Stimulated activated CD8-positive, alpha-beta memory T cell treated with anti-CD3 and anti-CD28 coated beads, Interleukin-7, amount 100 ng/mL, for 1 hour (primary cell): ENCODE measurements around the gene URB1.
"Not testable (repeated sequence)": the region's sequence is repeated elsewhere in the genome, so short reads cannot be mapped to it uniquely, and the experiment has no call there.

Experiments
- DNase-seq, 2 donors: peaks; one replicate each; pipeline ENCODE4 v3.0.0-alpha.2; 2020; ENCODE audit warnings: low read depth in 2 of 2

Gene URB1

DNA sequence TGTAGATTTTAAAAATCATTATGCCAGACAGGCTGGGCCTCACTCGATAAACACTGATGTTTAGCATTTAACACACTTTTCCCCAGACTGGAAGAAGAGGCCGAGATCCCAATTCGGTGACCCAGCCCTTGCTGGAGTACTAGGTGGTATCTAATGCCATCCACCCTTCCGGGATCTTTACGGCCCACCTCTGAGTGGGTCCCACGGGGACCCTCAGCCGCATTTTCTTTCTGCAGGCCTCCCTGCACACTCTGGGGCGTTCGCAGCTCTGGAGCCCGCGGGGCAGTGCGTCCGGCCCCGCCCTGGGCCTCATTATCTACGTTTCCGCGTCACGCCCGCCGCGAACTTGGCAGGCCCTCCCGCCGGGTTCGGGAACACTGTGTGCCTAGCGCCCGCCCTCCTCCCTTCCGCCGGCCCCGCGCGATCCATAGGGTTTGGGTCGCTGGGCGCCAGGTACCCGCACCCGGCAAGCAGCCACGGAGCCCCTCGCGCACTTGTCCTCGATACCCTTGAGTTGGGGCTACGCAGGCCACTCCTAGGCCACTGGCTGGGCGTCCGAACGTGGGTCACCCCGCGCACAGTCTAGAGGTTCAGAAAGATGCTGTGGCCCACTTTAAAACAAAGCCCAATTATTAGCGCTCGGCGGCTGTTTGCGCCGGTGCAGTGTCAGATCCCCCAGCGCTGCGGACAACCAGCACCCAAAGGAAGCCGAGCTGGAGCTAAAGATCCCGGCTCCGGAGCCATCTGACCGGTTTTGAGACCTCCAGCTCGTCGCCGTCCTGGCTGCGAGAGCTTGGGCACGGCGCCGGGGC is 18.7 kb upstream of the URB1 start:
- no peak for DNase-seq

DNA sequence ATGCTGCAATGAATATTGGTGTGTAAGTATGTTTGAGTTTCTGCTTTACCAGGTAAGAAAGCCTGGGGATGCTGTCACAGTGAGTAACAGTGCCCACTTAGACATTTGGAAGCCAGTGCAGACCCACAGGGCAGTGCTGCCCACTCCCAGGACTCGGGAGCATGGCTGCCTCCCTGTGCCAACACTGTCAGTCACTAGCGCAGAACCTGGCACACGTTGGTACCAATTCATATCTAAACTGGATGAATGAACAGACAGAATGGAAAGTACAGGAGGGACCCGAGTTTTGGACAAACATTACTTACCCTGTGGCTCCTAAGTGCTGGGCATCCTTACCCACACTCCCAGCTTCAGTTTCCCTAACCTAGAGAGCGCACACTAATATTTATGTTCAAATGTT is 18.1 kb upstream of the URB1 start:
- no peak for DNase-seq

DNA sequence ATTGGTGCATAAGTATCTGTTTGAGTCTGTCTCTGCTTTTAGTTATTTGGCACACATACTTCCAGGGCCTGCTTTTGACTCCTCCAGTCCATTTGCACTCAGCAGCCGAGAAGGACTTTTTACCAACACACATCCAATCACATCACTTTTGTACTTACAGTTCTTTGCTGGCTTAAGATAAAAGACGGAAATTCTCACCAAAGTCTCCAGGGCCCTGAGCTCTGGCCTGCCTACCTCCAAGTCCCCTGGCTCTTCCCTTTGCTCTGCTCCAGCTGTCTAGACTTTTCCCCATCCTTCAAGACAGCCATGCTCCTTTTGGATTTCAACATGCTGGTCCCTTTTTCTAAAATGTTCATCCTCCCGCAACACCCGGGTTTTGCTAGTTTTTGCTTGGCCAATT is 17.5 kb upstream of the URB1 start:
- no peak for DNase-seq

DNA sequence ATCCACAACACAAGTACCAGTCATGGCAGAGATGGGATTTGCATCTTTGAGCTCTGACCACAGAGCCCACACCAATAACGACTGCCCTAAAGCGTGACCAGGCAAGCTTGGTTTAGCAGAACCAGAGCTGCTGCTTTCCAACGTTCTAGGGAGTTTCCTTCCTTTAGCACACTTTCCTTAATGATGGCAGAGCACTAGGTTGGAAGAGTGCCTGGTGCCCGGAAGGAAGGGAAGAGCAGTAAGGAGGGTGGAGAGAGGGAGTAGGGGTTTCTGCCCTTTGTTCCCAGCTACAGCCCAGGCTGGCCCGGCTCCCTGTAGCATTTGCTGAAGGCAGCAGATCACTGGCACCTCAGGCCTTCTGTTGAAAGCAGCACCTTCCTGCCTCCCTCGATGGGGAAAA is 13.6 kb upstream of the URB1 start:
- DNase-seq: no peak

DNA sequence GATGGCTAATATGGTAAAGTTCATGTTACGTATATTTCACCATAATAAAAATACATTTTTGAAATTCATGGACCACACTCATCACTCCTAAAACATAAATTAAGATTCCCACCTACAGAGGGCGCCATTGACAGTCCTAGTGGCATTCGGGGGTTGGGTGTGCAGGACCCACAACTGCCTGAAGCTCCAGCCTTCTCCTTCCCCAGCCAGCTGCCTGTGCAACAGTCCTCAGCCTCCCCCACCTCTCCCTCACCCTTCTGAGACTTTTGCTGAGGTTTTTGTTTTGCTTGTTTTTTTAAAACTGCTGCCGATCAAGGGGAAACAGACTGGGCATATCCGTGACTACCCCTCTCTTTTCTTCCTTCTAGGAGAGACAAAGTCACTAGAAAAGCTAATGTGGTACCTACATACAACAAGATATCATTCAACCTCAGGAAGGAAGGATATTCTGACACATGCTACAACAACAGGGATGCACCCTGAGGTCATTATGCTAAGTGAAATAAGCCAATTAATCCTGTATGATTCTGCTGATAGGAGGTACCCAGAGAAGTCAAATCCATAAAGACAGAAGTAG is 10.5 kb upstream of the URB1 start:
- no peak for DNase-seq

DNA sequence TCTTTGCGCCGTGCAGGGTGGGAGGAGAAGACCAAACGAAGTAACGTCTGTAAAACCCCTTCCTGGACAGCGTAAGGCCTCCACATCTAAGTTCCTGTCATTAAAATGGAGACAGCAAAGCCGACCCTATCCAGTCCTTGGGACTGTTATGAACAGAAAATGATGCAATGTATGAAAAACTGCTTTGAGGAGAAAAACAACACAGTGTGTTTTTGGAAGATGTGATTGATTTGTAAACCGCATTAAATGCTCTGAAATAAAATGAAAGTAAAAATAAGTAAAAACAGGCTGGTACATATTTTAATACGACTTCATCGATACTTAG is 827 bp upstream of the URB1 start:
- DNase-seq: no peak

DNA sequence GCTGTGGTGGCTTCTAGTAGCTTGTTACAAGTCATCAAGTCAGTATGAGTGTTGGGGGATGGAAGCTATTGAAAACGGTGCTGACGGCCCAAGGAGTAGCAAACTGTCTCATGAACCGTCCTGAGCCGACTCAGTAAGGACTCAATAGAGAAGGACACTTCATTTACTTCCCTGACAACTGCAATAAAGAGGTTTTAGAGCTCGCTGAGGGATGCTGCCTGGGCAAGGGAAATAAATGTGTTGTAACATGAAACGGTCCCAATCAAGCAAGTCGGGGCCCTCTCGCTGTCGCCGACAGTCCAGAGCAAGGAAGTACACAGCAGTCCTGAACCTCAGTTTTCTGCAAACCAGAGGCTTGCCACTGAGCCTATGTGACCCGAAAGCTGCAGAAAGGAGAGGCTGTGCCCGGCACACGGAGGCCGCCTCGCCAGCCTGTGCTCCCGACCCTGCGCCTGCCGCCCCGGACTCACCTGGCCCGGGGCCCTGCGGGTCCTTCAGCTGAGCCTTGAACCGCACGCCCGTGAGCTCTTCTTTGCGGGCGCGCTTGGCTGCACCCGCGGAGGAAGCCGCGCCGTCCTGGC is 423 bp downstream of the URB1 start:
- DNase-seq: no peak

DNA sequence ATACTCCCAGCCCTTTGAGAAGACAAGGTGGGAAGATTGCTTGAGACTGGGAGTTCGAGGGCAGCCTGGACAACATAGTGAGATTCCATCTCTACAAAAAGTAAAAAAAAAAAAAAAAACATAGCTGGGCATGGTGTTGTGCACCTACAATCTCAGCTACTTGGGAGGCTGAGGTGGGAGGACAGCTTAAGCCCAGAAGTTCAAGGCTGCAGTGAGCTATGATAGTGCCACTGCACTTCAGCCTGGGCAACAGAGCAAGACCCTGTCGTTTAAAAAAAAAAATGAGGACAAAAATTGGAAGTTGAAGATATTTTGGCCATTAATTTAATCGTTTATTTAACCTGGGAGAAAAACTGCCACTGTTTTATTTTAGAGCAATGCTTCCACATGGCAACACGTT is 1.1 kb downstream of the URB1 start:
- DNase-seq: no peak

DNA sequence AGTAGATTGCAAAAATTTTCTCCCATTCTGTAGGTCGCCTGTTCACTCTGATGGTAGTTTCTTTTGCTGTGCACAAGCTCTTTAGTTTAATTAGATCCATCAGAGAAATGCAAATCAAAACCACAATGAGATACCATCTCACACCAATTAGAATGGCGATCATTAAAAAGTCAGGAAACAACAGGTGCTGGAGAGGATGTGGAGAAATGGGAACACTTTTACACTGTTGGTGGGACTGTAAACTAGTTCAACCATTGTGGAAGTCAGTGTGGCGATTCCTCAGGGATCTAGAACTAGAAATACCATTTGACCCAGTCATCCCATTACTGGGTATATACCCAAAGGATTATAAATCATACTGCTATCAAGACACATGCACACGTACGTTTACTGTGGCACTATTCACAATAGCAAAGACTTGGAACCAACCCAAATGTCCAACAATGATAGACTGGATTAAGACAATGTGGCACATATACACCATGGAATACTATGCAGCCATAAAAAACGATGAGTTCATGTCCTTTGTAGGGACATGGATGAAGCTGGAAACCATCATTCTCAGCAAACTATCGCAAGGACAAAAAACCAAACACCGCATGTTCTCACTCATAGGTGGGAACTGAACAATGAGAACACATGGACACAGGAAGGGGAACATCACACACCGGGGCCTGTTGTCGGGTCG is 2.1 kb downstream of the URB1 start:
- DNase-seq: not testable (repeated sequence)

DNA sequence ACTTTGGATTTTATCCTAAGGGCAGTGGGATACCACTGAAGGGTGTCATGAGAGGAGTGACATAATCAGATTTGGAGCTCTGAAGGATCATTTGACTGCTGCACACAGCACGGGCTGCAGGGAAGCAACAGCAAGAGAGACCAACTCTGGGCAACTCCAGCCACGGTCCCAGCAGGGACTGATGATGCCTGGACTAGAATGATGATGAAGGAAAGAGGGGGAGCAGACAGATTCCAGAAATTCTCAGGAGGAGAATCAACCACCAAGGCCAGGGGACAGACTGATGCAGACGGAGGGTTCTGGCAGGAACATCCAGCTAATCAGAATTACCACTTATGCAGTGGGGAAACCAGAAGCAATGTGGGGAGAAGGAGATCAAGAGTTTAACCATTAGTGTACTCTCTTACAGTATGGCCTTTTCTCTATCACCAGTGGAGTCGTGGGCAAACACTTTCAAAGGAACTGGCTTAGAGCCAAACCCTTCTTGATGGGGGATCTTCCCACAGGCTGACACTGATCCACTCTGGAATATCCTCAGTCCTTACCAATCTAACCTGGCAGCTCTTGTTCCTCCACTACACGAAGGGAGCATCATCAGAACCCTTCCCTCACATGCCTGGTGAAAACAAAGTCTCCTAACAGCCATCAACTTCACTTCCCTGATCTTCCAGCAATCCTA is 3.3 kb downstream of the URB1 start:
- no peak for DNase-seq

DNA sequence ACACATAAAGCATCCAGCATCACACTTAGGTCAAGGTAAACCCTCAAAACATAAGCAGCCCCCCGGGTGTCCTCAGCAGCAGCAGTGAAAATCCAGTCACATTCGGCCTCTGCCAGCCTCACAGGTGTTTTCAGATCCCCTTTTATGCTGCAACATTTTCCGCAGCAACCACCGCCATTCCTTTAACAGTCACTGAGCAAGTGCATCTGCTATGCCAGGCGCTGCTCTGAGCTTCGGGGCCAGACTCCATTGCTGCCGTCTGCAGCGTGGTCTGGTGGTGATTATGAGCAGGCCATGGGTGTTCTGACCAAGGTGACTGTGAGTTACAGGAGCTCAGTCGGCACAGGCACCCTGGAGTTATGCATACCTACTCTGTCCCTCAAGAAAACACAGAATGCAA is 4.5 kb downstream of the URB1 start:
- DNase-seq: no peak

DNA sequence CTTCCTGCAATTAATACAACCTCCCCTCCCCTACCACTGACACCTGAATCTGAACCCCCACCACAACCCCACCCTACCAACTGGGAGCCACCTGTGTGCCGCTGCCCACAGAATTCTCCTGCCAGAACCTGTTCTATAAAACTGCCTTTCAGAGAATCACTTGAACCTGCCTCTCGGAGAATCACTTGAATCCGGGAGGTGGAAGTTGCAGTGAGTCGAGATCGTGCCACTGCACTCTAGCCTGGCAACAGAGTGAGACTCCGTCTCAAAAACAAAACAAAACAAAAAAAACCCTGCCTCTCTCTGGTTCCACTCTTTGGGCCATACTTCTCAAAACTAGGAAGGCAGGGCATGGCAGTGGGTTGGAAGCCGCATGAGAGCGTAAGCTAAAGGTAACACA is 5.7 kb downstream of the URB1 start:
- DNase-seq: no peak

DNA sequence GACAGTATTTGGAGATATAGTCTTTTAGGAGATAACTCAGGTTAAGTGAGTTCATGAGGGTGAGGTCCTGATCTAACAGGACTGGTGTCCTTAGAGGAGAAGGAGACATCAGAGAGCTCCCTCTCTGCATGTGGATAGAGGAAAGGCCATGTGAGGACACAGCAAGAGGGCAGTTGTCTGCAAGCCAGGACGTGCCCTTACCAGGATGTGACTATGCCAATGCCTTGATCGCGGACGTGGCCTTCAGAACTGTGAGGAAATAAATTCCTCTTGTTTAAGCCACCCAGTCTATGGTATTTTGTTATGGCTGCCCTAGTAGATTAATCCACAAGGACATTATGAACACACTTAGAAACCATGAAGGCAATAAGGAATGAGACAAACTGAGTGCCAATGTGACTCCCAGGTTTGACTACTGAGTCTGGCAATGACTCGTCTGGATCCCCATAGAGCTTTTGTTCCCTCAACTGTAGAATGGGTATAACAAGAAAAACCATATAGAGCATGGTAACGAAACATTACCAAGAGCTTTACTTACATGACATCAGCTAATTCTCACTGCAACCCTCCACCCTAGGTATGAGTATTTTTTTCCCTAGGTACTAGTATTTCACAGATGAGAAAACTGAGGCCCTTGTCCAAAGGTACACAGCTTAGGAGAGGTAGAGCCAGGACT is 6.5 kb downstream of the URB1 start:
- DNase-seq: no peak

DNA sequence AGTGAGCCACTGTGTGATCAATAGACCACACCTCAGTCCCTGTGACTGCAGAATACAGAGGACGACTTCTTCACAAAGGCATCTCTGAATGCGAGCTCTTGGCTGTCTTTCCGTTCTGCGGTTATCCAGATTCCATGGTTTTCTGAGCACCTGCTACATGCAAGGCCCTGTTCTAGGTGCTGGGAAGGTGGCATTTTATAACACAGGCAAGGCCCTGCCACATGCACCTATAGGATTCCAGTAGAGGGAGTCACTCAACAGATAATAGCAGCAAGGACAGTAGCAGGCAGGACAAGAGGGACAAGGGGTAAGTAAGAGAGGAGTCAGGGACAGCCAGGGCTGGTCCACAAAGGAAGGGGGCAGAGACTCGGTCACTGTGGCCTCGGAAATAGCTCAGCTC is 9.0 kb downstream of the URB1 start:
- DNase-seq: no peak

DNA sequence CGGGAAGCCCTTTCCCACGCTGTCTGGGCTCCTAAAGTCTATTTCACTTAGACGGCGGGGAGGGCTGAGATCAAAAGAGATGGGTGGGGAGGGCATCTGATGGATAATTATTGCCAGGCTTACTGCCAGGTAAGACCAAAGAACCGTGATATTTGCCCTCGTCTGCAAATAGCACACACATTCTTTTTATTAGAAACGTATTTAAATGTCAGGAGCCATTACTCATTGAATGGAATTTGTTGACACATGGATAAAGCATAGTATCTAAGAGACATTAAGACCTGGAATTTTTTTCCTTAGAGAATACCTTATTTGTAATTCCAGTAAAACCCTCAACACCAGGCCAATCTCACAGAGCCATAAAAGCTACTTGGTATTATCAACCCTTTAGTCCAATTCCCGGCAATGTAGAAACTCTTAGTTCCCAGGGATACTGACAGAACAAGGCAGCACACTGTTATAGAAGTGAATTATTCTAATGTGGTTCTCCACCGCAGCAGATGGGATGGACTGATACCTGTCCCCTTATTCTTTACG is 10.6 kb downstream of the URB1 start:
- no peak for DNase-seq

DNA sequence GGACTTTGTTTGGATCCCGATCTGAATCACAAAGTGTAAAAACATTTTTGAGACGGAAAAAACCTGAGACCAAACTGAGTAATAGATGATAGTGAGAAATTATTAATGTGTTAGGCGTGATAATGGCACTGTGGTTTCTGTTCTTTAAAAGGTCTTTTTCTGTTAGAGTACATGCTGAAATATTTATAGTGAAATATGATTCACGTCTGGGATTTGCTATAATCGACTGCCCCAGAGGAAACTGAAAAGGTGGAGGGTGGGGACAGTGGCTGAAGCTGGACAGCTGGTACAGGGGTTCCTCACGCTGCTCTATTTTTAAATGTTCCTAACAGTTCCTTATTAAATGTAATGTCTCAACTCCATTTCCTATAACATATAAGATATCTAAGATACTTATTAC is 11.2 kb downstream of the URB1 start:
- DNase-seq: no peak

DNA sequence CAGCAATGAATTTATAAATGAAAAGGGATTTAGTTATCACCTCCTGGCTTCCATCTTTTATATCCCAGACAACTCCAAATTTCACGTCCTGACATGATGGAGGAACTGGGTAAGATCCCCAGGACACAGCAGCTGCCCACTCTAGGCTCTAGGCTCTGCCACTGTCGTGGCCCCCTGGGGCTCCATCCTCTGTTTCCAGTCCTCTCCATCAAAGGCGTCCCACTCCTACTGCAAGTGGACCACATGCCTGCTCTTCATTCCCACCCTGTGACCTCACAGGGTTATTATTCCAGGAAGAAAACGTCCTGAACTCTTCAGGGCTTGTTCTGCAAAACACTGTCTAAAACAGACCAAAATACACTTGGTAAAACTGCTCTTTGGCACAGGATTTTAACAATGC is 11.9 kb downstream of the URB1 start:
- no peak for DNase-seq

DNA sequence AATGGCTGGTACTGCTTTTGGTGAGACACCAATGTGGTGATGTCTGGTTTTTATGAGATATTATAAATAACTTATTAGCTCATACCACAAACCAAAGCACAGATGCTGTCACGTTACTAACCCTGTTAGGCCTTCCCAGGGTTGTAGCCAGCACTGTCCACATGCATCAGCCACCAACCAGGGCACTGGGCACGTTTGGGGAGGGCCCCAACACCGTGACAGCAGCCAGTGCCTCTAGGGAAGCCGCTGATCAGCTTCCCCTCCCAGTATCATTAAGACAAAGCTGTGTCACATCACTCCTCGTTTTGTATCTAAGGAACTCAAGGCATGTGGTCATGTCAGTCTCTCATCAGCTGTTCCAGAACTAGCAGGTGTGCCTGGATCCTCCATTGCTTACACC is 13.9 kb downstream of the URB1 start:
- DNase-seq: no peak

DNA sequence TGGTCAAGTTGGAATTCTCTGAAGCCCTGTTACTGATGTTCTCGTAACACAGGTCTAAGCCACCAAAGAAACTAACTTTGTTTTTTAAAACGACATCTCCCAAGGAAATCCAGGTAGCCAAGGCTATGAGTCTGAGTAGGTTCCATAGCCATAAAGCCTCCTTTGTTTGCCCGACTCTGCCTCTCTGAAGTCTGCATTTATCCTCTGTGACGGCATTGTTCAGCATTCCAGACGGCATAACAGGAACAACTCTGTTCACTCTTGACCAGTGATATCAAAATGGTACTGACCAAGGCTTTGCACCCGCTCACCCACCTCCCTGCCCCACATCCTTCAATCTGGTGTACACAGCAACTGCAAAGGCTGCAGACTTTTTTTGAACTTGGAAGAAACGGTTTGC is 14.8 kb downstream of the URB1 start:
- no peak for DNase-seq

DNA sequence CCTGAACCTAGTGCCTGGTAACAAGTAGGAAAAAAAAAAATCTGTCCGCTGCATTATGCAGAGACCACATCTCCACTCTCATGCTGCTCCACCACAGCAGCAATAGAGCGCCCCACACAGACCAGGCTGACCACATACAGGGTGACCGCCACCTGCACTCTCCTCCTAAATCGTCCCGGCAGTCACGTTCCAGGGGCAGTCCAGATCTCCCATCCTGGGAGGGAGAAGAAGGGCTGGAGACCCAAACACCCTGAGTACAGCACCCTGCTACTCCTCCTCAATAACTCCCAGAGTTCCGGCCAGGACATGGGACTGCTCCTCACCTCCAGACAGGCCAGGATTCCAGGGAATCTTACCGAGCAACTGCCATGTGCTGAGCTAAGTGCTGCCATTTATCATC is 15.3 kb downstream of the URB1 start:
- no peak for DNase-seq

DNA sequence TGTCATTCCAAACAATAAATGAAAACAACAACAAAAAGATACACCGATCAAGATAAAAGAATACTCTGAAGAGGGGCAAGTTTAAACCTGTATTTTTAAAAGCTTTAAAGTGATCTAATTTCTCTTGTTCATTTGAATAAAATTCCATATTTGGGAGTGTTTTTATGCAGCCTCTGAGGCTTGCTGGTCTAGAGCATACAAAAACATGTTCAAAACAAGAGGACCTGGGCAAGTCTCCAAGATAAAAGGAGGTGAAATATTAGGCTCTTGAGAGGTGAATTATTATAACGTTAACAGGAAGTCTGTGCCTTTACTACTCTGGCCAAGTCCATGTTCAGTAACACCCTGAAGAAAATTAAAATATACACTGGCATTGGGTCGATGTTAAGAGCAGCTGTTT is 20.1 kb downstream of the URB1 start:
- DNase-seq: no peak

DNA sequence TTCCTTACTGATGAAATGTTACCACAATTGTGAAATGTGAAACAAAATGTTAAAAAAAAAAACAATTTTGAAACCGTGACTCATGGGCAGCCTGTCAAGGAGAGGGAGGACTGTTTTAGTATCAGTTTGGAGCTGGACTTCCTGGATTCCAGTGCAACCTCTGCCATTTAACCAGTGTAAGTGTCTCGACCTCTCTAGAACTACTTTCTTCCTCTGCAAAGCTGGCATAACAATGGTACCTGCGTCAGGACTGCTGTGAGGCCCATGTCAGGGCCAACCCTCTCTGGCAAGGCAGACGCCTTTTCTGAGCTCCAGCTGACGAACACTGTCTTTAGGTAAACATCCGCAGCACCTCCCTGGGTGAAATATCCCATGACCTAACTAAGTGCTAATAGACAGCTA is 20.9 kb downstream of the URB1 start:
- DNase-seq: no peak
